OCI-LY3 (cell line): ENCODE measurements around the gene LRRC4C.

Source experiments
- EZH2phosphoT487 ChIP-seq: fragments of 200-600 bp; shearing (Covaris generic); IDR thresholded peaks from 2 replicates; pipeline ENCODE4 v1.6.1; 2018; ENCODE audit warnings: antibody characterized with exemption, mixed run types, low read depth
- TF ChIP-seq, protein P1 (sequence below): fragments of 200-600, 300-600 bp; sonication (generic); IDR thresholded peaks from 2 replicates; pipeline ENCODE4 v1.5.1; 2014; ENCODE audit warnings: antibody characterized with exemption, low read length, low read depth

DNA sequence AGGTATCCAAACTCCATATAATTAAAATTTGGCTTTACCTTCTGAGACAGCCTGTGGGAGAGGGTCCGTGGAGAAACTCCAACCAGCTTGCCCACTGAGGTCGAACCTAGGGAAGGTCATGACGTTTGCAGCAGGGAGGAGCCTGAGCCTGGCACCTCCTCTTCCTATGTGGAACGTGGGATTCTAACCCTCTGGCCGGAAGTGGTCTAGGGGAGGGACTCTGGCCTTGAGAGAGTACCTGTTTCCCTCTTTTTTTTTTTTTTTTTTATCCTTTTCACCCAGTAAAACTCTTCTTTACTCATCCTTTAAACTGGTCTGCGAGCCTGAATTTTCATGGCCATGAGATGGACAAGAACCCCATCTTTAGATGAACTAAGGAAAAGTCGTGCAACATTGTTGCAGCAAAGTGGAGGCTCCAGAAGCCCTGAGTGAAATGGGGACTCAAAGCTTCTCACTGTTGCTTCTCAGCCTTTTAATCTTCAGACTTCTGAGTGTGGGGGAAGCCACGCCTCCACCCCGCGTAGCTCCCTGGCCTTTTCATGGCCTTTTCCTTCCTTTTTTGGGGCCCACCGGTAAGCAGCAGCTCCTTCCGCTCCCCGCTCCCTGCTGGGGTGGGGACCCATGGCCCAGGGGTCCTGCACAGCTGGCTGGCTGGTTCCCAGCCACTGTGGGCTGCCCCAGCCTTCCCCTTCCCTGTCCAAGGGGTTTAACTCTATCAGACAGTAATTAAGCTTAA is 1359.9 kb downstream of the LRRC4C start:
- TF ChIP-seq EZH2phosphoT487, result no peak
- TF ChIP-seq, protein P1, sequence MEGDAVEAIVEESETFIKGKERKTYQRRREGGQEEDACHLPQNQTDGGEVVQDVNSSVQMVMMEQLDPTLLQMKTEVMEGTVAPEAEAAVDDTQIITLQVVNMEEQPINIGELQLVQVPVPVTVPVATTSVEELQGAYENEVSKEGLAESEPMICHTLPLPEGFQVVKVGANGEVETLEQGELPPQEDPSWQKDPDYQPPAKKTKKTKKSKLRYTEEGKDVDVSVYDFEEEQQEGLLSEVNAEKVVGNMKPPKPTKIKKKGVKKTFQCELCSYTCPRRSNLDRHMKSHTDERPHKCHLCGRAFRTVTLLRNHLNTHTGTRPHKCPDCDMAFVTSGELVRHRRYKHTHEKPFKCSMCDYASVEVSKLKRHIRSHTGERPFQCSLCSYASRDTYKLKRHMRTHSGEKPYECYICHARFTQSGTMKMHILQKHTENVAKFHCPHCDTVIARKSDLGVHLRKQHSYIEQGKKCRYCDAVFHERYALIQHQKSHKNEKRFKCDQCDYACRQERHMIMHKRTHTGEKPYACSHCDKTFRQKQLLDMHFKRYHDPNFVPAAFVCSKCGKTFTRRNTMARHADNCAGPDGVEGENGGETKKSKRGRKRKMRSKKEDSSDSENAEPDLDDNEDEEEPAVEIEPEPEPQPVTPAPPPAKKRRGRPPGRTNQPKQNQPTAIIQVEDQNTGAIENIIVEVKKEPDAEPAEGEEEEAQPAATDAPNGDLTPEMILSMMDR, result no peak
